K562 (cell line): ENCODE results near the gene MYO1D. TPM values are rescaled to one million over a fixed set of nuclear protein-coding genes. Genes with fewer than 3 reads are reported as not detected.

Experiments
- ATAC-seq: fragments of 200-7000 bp; cut with Tn5 transposase; 3 replicates; pipeline ENCODE4 v1.9.1; 2020; ENCODE audit warnings: moderate library complexity
- BruUV-seq: library from RNA; stranded (reverse); fragments of 400-500 nt; replicated peaks from 2 replicates; lab custom pipeline; 2021; lab: Mats Ljungman, UMichigan
- CTCF ChIA-PET: fragments of 300-600 bp; formaldehyde crosslinking; extraction: SDS; loops from one replicate; lab custom pipeline; 2021; ENCODE audit warnings: low intra/inter-chr PET ratio; lab: Yijun Ruan, JAX
- POLR2A ChIA-PET: fragments of 300-600, 350-650 bp; sonication (Branson Sonifier 250); formaldehyde crosslinking; extraction: SDS; loops from one replicate; lab custom pipeline; 2021; ENCODE audit warnings: antibody characterized with exemption, inconsistent platforms; lab: Yijun Ruan, JAX
- DNase-seq, 4 experiments: peaks; one replicate each; pipeline versions ENCODE4 v3.0.0 to v3.0.0-alpha.2; 2011 to 2018; ENCODE audit warnings: low spot score in 3 of 4, mixed read lengths in 3 of 4; ENCODE audit errors: extremely low read depth in 1 of 4
- FAIRE-seq: peaks from 2 replicates; lab custom pipeline; 2011; peaks lifted over from hg19 to GRCh38; lab: Jason Lieb, UNC
- H2AFZ ChIP-seq: 2 replicates; pipeline ENCODE4 v1.6.0; 2011; ENCODE audit warnings: low read depth, low read length, control low read depth, inconsistent platforms
- H3K27ac ChIP-seq: fragments of 200-600 bp; 3 replicates; pipeline ENCODE4 v1.8.0; 2011; ENCODE audit warnings: low read depth, mild to moderate bottlenecking, control low read depth, inconsistent platforms, low read length, moderate library complexity, mixed read lengths; ENCODE audit errors: extremely low read depth
- H3K27me3 ChIP-seq, 2 experiments: fragments of 300-600 bp in 1 of 2; 2 replicates in 1 of 2; 3 replicates in 1 of 2; pipeline versions ENCODE4 v1.6.0 to v1.8.0; 2011; ENCODE audit warnings: inconsistent platforms in 2 of 2, low read length in 2 of 2, mild to moderate bottlenecking in 1 of 2, mixed read lengths in 1 of 2, moderate library complexity in 1 of 2; ENCODE audit not compliant: control insufficient read depth in 2 of 2, insufficient read depth in 2 of 2
- H3K36me3 ChIP-seq: fragments of 300-600 bp; 3 replicates; pipeline ENCODE4 v1.8.0; 2011; ENCODE audit warnings: mild to moderate bottlenecking, low read length, inconsistent platforms; ENCODE audit not compliant: control insufficient read depth, insufficient read depth
- H3K4me1 ChIP-seq, 2 experiments: fragments of 200-600 bp in 1 of 2; replicated peaks in 1 of 2; 2 replicates in 1 of 2; 3 replicates in 1 of 2; pipeline versions ENCODE4 v1.5.1 to v1.8.0; 2011; ENCODE audit warnings: inconsistent platforms in 2 of 2, low read length in 2 of 2, mild to moderate bottlenecking in 1 of 2, mixed read lengths in 1 of 2, moderate library complexity in 1 of 2; ENCODE audit not compliant: control insufficient read depth in 2 of 2, insufficient read depth in 2 of 2
- H3K4me2 ChIP-seq: 2 replicates; pipeline ENCODE4 v1.6.1; 2011; ENCODE audit warnings: low read length, control low read depth, inconsistent platforms, mixed read lengths; ENCODE audit not compliant: insufficient read depth
- H3K4me3 ChIP-seq: fragments of 200-600 bp; sonication (generic), shearing (Covaris generic); 2 replicates; pipeline ENCODE4 v1.5.1; 2016; ENCODE audit warnings: control low read depth, inconsistent platforms
- H3K79me2 ChIP-seq: fragments of 200-600 bp; 3 replicates; pipeline ENCODE4 v1.8.0; 2011; ENCODE audit warnings: low read length, inconsistent platforms; ENCODE audit not compliant: control insufficient read depth, insufficient read depth
- H3K9ac ChIP-seq, 2 experiments: 2 replicates each; pipeline versions ENCODE4 v1.6.0 to v1.6.1; 2011; ENCODE audit warnings: low read depth in 2 of 2, low read length in 2 of 2, control low read depth in 1 of 2, inconsistent platforms in 1 of 2, mild to moderate bottlenecking in 1 of 2, mixed read lengths in 1 of 2; ENCODE audit not compliant: insufficient read depth in 1 of 2
- H3K9me1 ChIP-seq: one replicate; pipeline ENCODE4 v1.6.0; 2011; ENCODE audit warnings: inconsistent platforms, mild to moderate bottlenecking, low read length, moderate library complexity; ENCODE audit not compliant: control insufficient read depth, insufficient read depth
- H3K9me3 ChIP-seq: replicated peaks from 2 replicates; pipeline ENCODE4 v1.5.1; 2011; ENCODE audit warnings: low read depth, low read length, inconsistent platforms; ENCODE audit not compliant: control insufficient read depth, insufficient read depth
- H4K20me1 ChIP-seq: replicated peaks from 2 replicates; pipeline ENCODE4 v1.6.1; 2011; ENCODE audit warnings: low read length, inconsistent platforms, mixed read lengths; ENCODE audit not compliant: control insufficient read depth, insufficient read depth
- ASH1L ChIP-seq: fragments of 450-650 bp; IDR thresholded peaks from 2 replicates; pipeline ENCODE4 v1.6.1; 2018; ENCODE audit warnings: borderline replicate concordance, mild to moderate bottlenecking, low read depth; ENCODE audit not compliant: partially characterized antibody
- BACH1 ChIP-seq: fragments of 200-800 bp; sonication (Bioruptor generic); IDR thresholded peaks from 2 replicates; pipeline ENCODE4 v1.6.1; 2016; ENCODE audit warnings: missing genetic modification characterization, missing compliant biosample characterization
- BRF1 ChIP-seq: IDR thresholded peaks from 3 replicates; pipeline ENCODE4 v1.6.1; 2011; ENCODE audit warnings: borderline replicate concordance, mild to moderate bottlenecking; ENCODE audit not compliant: insufficient read length; ENCODE audit errors: extremely low read depth
- DPF2 ChIP-seq: fragments of 450-650 bp; IDR thresholded peaks from 2 replicates; pipeline ENCODE4 v1.6.1; 2016
- GATAD2A ChIP-seq: fragments of 450-650 bp; IDR thresholded peaks from 2 replicates; pipeline ENCODE4 v1.6.1; 2017
- KDM4B ChIP-seq, 2 experiments: fragments of 450-650 bp in 1 of 2; sonication (generic) in 1 of 2; IDR thresholded peaks; 2 replicates each; pipeline ENCODE4 v1.6.1; 2016 to 2017; ENCODE audit warnings: borderline replicate concordance in 2 of 2, antibody characterized with exemption in 1 of 2, low read depth in 1 of 2, mild to moderate bottlenecking in 1 of 2
- MBD2 ChIP-seq: sonication (generic); IDR thresholded peaks from 2 replicates; pipeline ENCODE4 v1.6.1; 2016; ENCODE audit warnings: low read depth, borderline replicate concordance
- MYBL2 ChIP-seq, 2 experiments: fragments of 450-650 bp in 1 of 2; sonication (generic) in 1 of 2; formaldehyde crosslinking in 1 of 2; IDR thresholded peaks; 2 replicates each; pipeline versions ENCODE4 v1.6.1 to v1.8.1; 2017 to 2022; ENCODE audit warnings: borderline replicate concordance in 1 of 2, inconsistent platforms in 1 of 2, low read depth in 1 of 2, mild to moderate bottlenecking in 1 of 2, missing genetic modification reagents in 1 of 2, moderate library complexity in 1 of 2
- RBM15 ChIP-seq: fragments of 200-400 bp; formaldehyde crosslinking; IDR thresholded peaks from 2 replicates; pipeline ENCODE4 v1.6.1; 2018; ENCODE audit warnings: mild to moderate bottlenecking, low read length, moderate library complexity; ENCODE audit not compliant: insufficient read depth
- SIN3B ChIP-seq: fragments of 450-650 bp; IDR thresholded peaks from 2 replicates; pipeline ENCODE4 v1.6.1; 2017; ENCODE audit warnings: low read depth, mild to moderate bottlenecking, moderate library complexity
- TAL1 ChIP-seq: fragments of 450-650 bp; IDR thresholded peaks from 2 replicates; pipeline ENCODE4 v1.6.1; 2016; ENCODE audit warnings: mild to moderate bottlenecking
- WGBS: fragments of 100-300 bp; shearing (Covaris generic); methylation state at CpG from one replicate; pipeline ENCODE4 v1.1.6; 2016; ENCODE audit warnings: low coverage, mixed read lengths; ENCODE audit not compliant: insufficient coverage; ENCODE audit errors: missing lambda C conversion rate; 5-methylcytosine and 5-hydroxymethylcytosine counted together
- in situ Hi-C: fragments of 300-500 bp; cut with MboI; formaldehyde crosslinking; loops from 4 replicates; pipeline ENCODE4 v1.15.0; 2018; ENCODE audit warnings: inconsistent platforms, mixed read lengths
- intact Hi-C: fragments of 100-400 bp; cut with micrococcal nuclease; formaldehyde crosslinking; loops from 2 replicates; pipeline ENCODE4 v1.14.2; 2022
- polyA plus RNA-seq, 8 experiments: library from polyadenylated mRNA; depleted of rRNA in 4 of 8; stranded (reverse) in 5 of 8; unstranded in 3 of 8; fragments of >200 nt; fragmentation: Nextera tagmentation in 2 of 8; fragmentation: Illumina TruSeq in 1 of 8; extraction: Ambion mirVana in 2 of 8; extraction: Trizol in 1 of 8; gene quantifications; 2 replicates each; pipeline versions ENCODE4 v1.2.1 to v1.2.3, GENCODE V29; 2011 to 2014; ENCODE audit warnings: inconsistent platforms in 1 of 8, missing spikeins in 1 of 8
- total RNA-seq, 7 experiments: library from RNA; depleted of rRNA in 6 of 7; stranded (reverse); fragments of >200 nt in 6 of 7; fragmentation: Illumina TruSeq in 2 of 7; extraction: Trizol in 2 of 7; gene quantifications; 2 replicates each; pipeline versions ENCODE4 v1.2.1 to v1.2.3, GENCODE V29; 2011 to 2021; ENCODE audit warnings: low replicate concordance in 1 of 7
- TF ChIP-seq, protein P1 (sequence below), 2 experiments: fragments of 450-650 bp in 1 of 2; sonication (generic) in 1 of 2; formaldehyde crosslinking in 1 of 2; IDR thresholded peaks; 2 replicates each; pipeline versions ENCODE4 v1.7.1 to v1.9.0; 2016 to 2022; ENCODE audit warnings: inconsistent platforms in 1 of 2, mild to moderate bottlenecking in 1 of 2, missing genetic modification reagents in 1 of 2

MYO1D gene
- total and polyA plus RNA-seq, 9 of the 15 experiments (the other 6 are each of a cell fraction or from before 2014, with no cell fraction given), result 2.1 to 71.2 (median 45.4) TPM

- no peak for TF ChIP-seq MYBL2 (IDR thresholded peaks at IDR 0.05; ENCODE audit: low read depth)
- no peak for TF ChIP-seq MYBL2 (CRISPR knock-in tag; IDR thresholded peaks at IDR 0.05; ENCODE audit: borderline replicate concordance)
- no peak for TF ChIP-seq KDM4B (IDR thresholded peaks at IDR 0.05; ENCODE audit: borderline replicate concordance in 2 of 2, low read depth in 1 of 2)
- no peak for TF ChIP-seq MBD2
These were observed 3.8 kb downstream of the MYO1D start (continued) for GRCh38 chr17:32873114-32873513.

- no peak overlapping the region for H3K27ac ChIP-seq
- BruUV-seq, result no TSS peak
- H3K9ac ChIP-seq, result peak overlapping the region in 1 of 2 experiments; percentile 53; a peak in 1 of 4 replicates
- no peak overlapping the region for H3K4me3 ChIP-seq
- no peaks in the 10 kb centered on the region for H4K20me1 ChIP-seq
- intact Hi-C loops (no loop called here), in situ Hi-C loops (loop anchor here (10.0 kb wide), 1 partner anchor 87 kb away; no protein-coding TSS in a partner anchor)
- ChIA-PET CTCF (no interaction called here), POLR2A (interaction anchor here (0.6 to 6.9 kb wide), 4 partner anchors 8 to 70 kb away, joined by 3 to 51 read pairs (median 4); no protein-coding TSS in a partner anchor)
- 64% methylated on average over 5 of the region's 5 CpGs for WGBS
- H3K79me2 ChIP-seq, result peaks cover 86% of the 10 kb centered on the region
- H3K36me3 ChIP-seq, result peaks cover 20% of the 10 kb centered on the region; the same call in 2 of the 3 replicates
- H2AFZ ChIP-seq, result no peak overlapping the region
- no peaks in the 10 kb centered on the region for H3K27me3 ChIP-seq
- FAIRE-seq (no peak), DNase-seq (no peak), ATAC-seq (no peak)
- peaks cover 14 to 41% of the 10 kb centered on the region in 2 experiments for H3K4me1 ChIP-seq
- 0 out of 2 replicates have a peak overlapping the region, but pooled peaks have one; percentile 2 for H3K4me2 ChIP-seq
- H3K9me1 ChIP-seq, result no peaks in the 10 kb centered on the region
- H3K9me3 ChIP-seq, result no peaks in the 10 kb centered on the region
- TF ChIP-seq DPF2, result no peak
- no peak for TF ChIP-seq ASH1L
- TF ChIP-seq BRF1, result no peak
- TF ChIP-seq TAL1, result no peak
- TF ChIP-seq, protein P1, sequence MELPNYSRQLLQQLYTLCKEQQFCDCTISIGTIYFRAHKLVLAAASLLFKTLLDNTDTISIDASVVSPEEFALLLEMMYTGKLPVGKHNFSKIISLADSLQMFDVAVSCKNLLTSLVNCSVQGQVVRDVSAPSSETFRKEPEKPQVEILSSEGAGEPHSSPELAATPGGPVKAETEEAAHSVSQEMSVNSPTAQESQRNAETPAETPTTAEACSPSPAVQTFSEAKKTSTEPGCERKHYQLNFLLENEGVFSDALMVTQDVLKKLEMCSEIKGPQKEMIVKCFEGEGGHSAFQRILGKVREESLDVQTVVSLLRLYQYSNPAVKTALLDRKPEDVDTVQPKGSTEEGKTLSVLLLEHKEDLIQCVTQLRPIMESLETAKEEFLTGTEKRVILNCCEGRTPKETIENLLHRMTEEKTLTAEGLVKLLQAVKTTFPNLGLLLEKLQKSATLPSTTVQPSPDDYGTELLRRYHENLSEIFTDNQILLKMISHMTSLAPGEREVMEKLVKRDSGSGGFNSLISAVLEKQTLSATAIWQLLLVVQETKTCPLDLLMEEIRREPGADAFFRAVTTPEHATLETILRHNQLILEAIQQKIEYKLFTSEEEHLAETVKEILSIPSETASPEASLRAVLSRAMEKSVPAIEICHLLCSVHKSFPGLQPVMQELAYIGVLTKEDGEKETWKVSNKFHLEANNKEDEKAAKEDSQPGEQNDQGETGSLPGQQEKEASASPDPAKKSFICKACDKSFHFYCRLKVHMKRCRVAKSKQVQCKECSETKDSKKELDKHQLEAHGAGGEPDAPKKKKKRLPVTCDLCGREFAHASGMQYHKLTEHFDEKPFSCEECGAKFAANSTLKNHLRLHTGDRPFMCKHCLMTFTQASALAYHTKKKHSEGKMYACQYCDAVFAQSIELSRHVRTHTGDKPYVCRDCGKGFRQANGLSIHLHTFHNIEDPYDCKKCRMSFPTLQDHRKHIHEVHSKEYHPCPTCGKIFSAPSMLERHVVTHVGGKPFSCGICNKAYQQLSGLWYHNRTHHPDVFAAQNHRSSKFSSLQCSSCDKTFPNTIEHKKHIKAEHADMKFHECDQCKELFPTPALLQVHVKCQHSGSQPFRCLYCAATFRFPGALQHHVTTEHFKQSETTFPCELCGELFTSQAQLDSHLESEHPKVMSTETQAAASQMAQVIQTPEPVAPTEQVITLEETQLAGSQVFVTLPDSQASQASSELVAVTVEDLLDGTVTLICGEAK (IDR thresholded peaks at IDR 0.05), result peak; percentile 79
- TF ChIP-seq, protein P1 (CRISPR knock-in tag; IDR thresholded peaks at IDR 0.05), result no peak
- TF ChIP-seq SIN3B, result no peak
- TF ChIP-seq GATAD2A, result no peak
- no peak for TF ChIP-seq RBM15
- TF ChIP-seq BACH1 (tag), result no peak
These were observed 5.2 kb downstream of the MYO1D start for GRCh38 chr17:32871746-32872145.
